ENCODE data around the gene ZW10.

GRCh38 chr11:113782134-113782533, 8.6 kb upstream of the ZW10 start:
- no peak for TF ChIP-seq POLR2AphosphoS5 (IDR thresholded peaks at IDR 0.05; ENCODE audit: low read depth)
- no peak for TF ChIP-seq CTCF (IDR thresholded peaks at IDR 0.05; ENCODE audit: insufficient read depth, low read length)
- no peak for TF ChIP-seq GABPA (IDR thresholded peaks at IDR 0.05; ENCODE audit: low read depth)
- TF ChIP-seq REST (IDR thresholded peaks at IDR 0.05; ENCODE audit: insufficient replicate concordance, low read depth), result no peak
- no peak for TF ChIP-seq SPI1 (IDR thresholded peaks at IDR 0.05; ENCODE audit: borderline replicate concordance, low read depth)
